Subcutaneous abdominal adipose tissue (tissue), 5 donors: ENCODE data around the gene FBXO36.

ENCODE experiments used
- H3K27ac ChIP-seq: one replicate; pipeline ENCODE4 v1.7.0; 2013; ENCODE audit warnings: low read depth, mild to moderate bottlenecking, inconsistent platforms, low read length, moderate library complexity
- H3K27me3 ChIP-seq, 5 donors: one replicate each; pipeline ENCODE4 v1.7.0; 2013; ENCODE audit warnings: low read length in 5 of 5, inconsistent platforms in 1 of 5; ENCODE audit not compliant: control insufficient read depth in 5 of 5, insufficient read depth in 4 of 5
- H3K36me3 ChIP-seq, 5 donors: one replicate each; pipeline ENCODE4 v1.7.0; 2013; ENCODE audit warnings: low read length in 5 of 5; ENCODE audit not compliant: control insufficient read depth in 5 of 5, insufficient read depth in 5 of 5
- H3K4me1 ChIP-seq, 5 donors: one replicate each; pipeline ENCODE4 v1.7.0; 2013; ENCODE audit warnings: low read length in 5 of 5, mild to moderate bottlenecking in 3 of 5, moderate library complexity in 1 of 5; ENCODE audit not compliant: control insufficient read depth in 5 of 5, insufficient read depth in 5 of 5
- H3K4me3 ChIP-seq, 5 donors: one replicate each; pipeline ENCODE4 v1.7.0; 2013; ENCODE audit warnings: low read length in 5 of 5, low read depth in 1 of 5
- H3K9ac ChIP-seq, 5 donors: one replicate each; pipeline ENCODE4 v1.7.0; 2013; ENCODE audit warnings: low read length in 5 of 5, mild to moderate bottlenecking in 4 of 5, moderate library complexity in 3 of 5
- H3K9me3 ChIP-seq, 5 donors: one replicate each; pipeline ENCODE4 v1.7.0; 2013; ENCODE audit warnings: low read length in 5 of 5; ENCODE audit not compliant: control insufficient read depth in 5 of 5
- donor health status: healthy.
- donor health status: healthy.
- donor health status: healthy.
- donor health status: healthy.
- donor health status: healthy.

Gene FBXO36

DNA sequence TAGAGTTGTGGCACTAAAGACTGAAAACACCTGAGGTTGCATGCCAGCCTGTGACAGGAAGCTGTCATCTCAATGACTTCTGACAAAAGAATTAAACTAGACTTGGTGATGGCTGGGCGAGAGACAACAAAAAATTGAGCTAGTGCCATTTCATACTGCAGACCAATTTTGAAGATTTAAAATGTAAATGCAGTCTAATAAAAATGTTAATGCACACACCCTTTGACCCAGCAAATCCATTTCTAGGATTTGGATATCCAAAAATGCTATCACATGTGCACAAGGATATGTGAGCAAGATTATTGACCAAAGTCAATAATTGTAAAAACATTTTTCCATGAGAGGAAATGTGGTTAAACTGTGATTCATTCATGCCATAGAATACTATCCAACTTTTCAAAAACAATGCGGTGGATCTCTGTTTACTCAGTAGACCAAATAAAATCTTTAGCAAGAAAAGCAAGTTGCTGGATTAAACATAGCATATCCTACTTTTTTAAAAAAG, 5.6 kb downstream of the FBXO36 start:
- Histone ChIP-seq H3K27me3 (no peaks in the 10 kb centered on the region), H3K9me3 (no peaks in the 10 kb centered on the region), H3K9ac (no peak overlapping the region), H3K4me3 (no peak overlapping the region), H3K27ac (no peak overlapping the region), H3K4me1 (peaks cover 0 to 5% (median 4%) of the 10 kb centered on the region in 5 donors), H3K36me3 (no peaks in the 10 kb centered on the region)

DNA sequence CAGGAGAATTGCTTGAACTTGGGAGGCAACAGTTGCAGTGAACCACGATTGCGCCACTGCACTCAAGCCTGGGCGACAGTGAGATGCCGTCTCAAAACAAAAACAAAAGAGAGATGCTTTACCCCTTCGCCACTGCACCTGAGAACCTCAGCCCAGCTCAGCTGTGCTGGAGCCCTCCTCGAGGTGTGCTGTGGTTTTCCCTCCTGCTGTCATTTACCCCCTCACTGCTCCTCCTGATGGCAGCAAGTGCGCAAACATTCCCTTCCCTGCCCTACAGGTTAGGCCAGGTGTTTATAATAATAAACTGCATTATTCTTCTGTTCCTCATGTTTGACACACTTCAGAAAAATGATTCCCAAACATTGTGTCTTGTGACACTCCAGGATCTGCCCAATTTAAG, 8.4 kb downstream of the FBXO36 start:
- H3K4me1 ChIP-seq, result no peaks in the 10 kb centered on the region
- peaks cover 0 to 6% (median 0%) of the 10 kb centered on the region in 5 donors for H3K36me3 ChIP-seq
- no peak overlapping the region for H3K9ac ChIP-seq
- peaks cover 0 to 6% (median 0%) of the 10 kb centered on the region in 5 donors for H3K9me3 ChIP-seq
- no peak overlapping the region for H3K27ac ChIP-seq
- no peaks in the 10 kb centered on the region for H3K27me3 ChIP-seq
- H3K4me3 ChIP-seq, result no peak overlapping the region

- Histone ChIP-seq H3K27ac (no peak overlapping the region), H3K9ac (no peak overlapping the region), H3K4me3 (no peak overlapping the region), H3K27me3 (no peaks in the 10 kb centered on the region), H3K9me3 (peaks cover 0 to 6% (median 0%) of the 10 kb centered on the region in 5 donors), H3K4me1 (no peaks in the 10 kb centered on the region), H3K36me3 (peaks cover 0 to 6% (median 0%) of the 10 kb centered on the region in 5 donors)
These were observed 8.9 kb downstream of the FBXO36 start for GRCh38 chr2:229931241-229931640.

DNA sequence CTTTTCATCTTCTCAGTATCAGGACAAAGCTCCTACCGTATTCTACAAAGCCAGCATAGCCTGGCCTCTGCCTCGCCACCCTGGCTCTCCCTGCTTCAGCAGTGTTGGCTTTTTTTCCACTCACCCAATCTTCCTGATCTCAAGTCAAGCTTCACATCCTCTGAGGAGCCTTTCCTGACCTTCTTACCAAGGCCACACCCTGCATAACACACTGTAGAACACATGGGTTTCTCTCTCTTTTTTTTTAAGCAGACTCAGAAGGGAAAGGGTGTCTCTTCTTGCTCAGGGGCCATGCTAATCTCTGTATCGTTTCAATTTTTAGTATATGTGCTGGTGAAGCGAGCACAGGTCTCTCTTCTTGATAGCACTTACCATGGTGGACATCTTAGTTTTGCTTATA, 15.2 kb downstream of the FBXO36 start:
- H3K27ac ChIP-seq, result no peak overlapping the region
- H3K36me3 ChIP-seq, result peaks cover 0 to 6% (median 0%) of the 10 kb centered on the region in 5 donors
- H3K9me3 ChIP-seq, result peaks cover 0 to 6% (median 0%) of the 10 kb centered on the region in 5 donors
- no peak overlapping the region for H3K9ac ChIP-seq
- no peak overlapping the region for H3K4me3 ChIP-seq
- H3K27me3 ChIP-seq, result no peaks in the 10 kb centered on the region
- no peaks in the 10 kb centered on the region for H3K4me1 ChIP-seq

DNA sequence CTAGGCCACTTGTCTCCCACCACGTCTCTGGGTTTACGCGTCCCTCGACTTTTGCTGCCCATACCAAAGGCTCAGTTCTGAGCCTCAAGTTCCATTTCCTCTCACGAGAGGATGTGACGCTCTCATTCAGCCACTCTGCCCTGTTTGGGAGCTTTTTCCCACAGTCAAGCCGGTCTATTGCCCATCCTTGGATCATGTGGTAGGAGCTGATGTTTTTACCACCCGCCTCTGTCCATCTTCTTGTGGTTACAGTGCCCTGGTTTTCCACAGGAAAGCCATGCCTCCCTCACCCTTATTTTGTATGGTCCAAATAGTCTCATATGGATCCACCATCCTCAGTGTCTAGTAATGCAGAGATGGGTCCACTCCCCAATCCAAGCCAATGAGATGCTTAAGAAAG, 20.4 kb downstream of the FBXO36 start:
- H3K27me3 ChIP-seq, result no peaks in the 10 kb centered on the region
- no peak overlapping the region for H3K27ac ChIP-seq
- H3K9ac ChIP-seq, result no peak overlapping the region
- H3K9me3 ChIP-seq, result no peaks in the 10 kb centered on the region
- H3K36me3 ChIP-seq, result no peaks in the 10 kb centered on the region
- H3K4me1 ChIP-seq, result no peaks in the 10 kb centered on the region
- no peak overlapping the region for H3K4me3 ChIP-seq

DNA sequence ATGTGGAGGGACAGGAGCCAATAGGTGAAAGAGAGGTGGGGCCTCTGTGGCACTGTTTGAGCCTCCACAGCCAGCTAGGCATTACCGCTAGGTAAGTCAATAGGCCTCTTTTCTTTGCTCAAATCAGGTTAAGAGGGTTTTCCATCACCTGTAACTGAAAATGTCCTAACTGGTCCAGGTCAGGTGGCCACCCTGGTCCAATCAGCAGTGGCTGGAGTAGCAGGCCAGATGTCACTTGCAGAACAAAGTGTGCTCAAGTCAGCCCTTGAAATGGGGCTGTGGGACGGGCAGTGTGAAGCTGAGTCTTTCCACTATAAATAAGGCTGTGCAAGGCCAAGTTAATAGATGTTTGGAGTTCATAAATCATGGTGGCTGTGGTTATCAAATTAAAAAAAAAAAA, 20.9 kb downstream of the FBXO36 start:
- Histone ChIP-seq H3K27ac (no peak overlapping the region), H3K27me3 (no peaks in the 10 kb centered on the region), H3K9ac (no peak overlapping the region), H3K9me3 (no peaks in the 10 kb centered on the region), H3K4me1 (no peaks in the 10 kb centered on the region), H3K36me3 (no peaks in the 10 kb centered on the region), H3K4me3 (no peak overlapping the region)

DNA sequence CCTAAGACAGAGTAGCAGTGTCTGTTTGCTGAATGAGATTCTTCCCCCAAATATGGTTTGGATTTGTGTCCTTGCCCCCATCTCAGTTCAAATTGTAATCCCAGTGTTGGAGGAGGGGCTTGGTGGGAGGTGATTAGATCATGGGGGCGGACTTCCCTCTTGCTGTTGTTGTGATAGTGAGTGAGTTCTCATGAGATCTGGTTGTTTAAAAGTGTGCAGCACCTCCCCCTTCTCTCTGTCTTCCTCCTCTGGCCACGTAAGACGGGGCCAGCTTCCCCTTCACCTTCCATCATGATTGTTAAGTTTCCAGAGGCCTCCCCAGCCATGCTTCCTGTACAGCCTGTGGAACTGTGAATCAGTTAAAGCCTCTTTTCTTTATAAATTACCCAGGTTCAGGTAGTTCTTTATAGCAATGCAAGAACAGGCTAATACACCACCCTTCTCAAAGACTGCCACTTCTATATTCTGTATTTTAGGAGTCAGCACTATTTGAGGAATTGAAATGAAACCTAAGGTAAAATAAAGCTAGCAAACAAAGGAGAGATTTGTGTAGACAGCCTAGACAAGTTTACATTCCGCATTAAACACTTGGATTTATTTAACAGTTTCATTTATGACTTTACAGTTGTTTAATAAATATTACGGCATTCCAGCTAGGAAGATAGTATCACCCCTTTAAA, 21.6 kb downstream of the FBXO36 start:
- Histone ChIP-seq H3K9ac (no peak overlapping the region), H3K27ac (no peak overlapping the region), H3K4me3 (no peak overlapping the region), H3K9me3 (no peaks in the 10 kb centered on the region), H3K36me3 (no peaks in the 10 kb centered on the region), H3K4me1 (no peaks in the 10 kb centered on the region), H3K27me3 (no peaks in the 10 kb centered on the region)

- H3K4me3 ChIP-seq, result no peak overlapping the region
- no peaks in the 10 kb centered on the region for H3K36me3 ChIP-seq
- H3K4me1 ChIP-seq, result no peaks in the 10 kb centered on the region
- no peak overlapping the region for H3K9ac ChIP-seq
- no peak overlapping the region for H3K27ac ChIP-seq
- no peaks in the 10 kb centered on the region for H3K9me3 ChIP-seq
- no peaks in the 10 kb centered on the region for H3K27me3 ChIP-seq
These were observed 23.7 kb downstream of the FBXO36 start for GRCh38 chr2:229945975-229946374.

GRCh38 chr2:229947544-229947943, 25.2 kb downstream of the FBXO36 start:
- Histone ChIP-seq H3K4me3 (no peak overlapping the region), H3K9me3 (no peaks in the 10 kb centered on the region), H3K4me1 (no peaks in the 10 kb centered on the region), H3K27me3 (no peaks in the 10 kb centered on the region), H3K36me3 (no peaks in the 10 kb centered on the region), H3K9ac (no peak overlapping the region), H3K27ac (no peak overlapping the region)

DNA sequence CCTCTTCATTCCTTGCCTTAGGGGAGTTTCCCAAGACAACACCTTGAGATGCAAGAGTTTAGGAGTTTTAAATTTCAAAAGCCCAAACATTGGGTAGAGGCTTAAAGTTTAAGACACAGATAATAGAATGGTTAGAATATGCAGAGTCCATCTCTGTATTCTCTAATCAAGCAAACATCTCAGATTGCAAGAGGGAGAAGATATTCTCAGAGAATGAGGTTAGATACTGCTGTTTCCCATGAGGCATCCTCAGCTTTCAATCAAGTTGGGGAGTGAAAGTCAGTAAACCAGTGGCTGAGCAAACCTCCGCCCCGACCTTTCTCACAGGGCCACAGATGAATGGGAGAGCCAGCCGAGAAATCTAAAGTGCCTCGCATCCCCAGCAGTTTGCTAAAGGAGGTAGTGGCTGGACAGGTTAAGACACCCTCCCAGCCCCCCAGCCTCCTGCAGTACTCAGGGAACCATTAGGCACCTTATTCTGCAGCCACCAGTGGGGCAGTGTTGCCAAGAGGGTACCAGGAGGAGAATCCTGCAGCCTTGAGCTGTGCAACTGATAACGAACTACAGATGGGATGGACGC, 30.0 kb downstream of the FBXO36 start:
- H3K4me1 ChIP-seq, result no peaks in the 10 kb centered on the region
- H3K9ac ChIP-seq, result no peak overlapping the region
- H3K27me3 ChIP-seq, result no peaks in the 10 kb centered on the region
- H3K4me3 ChIP-seq, result no peak overlapping the region
- H3K36me3 ChIP-seq, result no peaks in the 10 kb centered on the region
- H3K27ac ChIP-seq, result no peak overlapping the region
- H3K9me3 ChIP-seq, result no peaks in the 10 kb centered on the region
